Measurements from ENCODE around the gene RNF41. TPM values are rescaled to one million over a fixed set of nuclear protein-coding genes. Genes with fewer than 3 reads are reported as not detected.

RNF41 gene
- total and polyA plus RNA-seq, 2 of the 13 experiments (the other 11 are each of a cell fraction or from before 2014, with no cell fraction given), result 27.1 to 39.4 TPM

DNA sequence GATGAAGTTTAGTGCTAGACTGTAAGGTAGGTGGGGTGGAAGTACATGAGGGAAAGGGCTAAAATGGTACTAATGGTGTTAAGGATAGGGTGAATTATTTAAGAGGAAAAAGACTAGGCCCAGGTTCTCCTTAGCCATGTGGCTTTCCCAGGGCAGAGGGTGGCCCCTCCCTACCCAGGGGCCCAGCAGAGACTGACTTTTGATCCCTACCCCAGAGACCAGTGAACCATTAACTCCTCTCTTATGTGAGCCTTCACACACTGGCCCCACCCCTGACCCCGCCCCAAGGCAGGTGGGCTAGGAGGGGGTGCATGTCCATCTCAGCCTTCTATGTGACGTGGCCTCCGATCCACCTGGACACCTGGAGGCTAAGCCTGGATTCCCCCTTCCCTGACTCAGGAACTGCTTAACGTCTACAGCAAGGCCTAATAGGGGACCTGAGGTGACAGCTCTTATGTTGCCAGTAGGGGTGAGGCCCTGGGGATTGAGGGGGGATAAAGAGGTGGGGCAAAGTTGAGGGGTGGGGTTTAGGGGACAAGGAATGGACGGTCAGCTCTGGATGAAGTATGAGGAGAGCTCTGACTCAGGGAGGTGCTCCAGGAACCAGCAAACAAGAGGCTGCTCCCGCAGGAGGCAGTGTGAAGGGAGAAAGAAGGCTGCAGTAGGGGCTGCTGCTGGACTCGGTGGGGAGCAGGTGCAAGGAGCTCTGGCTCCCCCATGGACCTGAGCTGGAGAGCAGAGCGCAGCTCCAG, 8.9 kb upstream of the RNF41 start (continued):
- no peak for TF ChIP-seq ZMYM2 (CRISPR knock-in tag; IDR thresholded peaks at IDR 0.05)
- TF ChIP-seq ZNF878 (CRISPR knock-in tag; IDR thresholded peaks at IDR 0.05), result 0 out of 2 replicates have a peak, but pooled peaks have one; percentile 23
- TF ChIP-seq, protein P1, sequence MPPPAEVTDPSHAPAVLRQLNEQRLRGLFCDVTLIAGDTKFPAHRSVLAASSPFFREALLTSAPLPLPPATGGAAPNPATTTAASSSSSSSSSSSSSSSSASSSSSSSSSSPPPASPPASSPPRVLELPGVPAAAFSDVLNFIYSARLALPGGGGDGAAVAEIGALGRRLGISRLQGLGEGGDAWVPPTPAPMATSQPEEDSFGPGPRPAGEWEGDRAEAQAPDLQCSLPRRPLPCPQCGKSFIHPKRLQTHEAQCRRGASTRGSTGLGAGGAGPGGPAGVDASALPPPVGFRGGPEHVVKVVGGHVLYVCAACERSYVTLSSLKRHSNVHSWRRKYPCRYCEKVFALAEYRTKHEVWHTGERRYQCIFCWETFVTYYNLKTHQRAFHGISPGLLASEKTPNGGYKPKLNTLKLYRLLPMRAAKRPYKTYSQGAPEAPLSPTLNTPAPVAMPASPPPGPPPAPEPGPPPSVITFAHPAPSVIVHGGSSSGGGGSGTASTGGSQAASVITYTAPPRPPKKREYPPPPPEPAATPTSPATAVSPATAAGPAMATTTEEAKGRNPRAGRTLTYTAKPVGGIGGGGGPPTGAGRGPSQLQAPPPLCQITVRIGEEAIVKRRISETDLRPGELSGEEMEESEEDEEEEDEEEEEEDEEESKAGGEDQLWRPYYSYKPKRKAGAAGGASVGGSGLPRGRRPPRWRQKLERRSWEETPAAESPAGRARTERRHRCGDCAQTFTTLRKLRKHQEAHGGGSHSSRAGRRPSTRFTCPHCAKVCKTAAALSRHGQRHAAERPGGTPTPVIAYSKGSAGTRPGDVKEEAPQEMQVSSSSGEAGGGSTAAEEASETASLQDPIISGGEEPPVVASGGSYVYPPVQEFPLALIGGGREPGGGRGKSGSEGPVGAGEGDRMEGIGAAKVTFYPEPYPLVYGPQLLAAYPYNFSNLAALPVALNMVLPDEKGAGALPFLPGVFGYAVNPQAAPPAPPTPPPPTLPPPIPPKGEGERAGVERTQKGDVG (CRISPR knock-in tag; IDR thresholded peaks at IDR 0.05; ENCODE audit: borderline replicate concordance), result no peak
- no peak for TF ChIP-seq ZNF44 (CRISPR knock-in tag; IDR thresholded peaks at IDR 0.05)
- no peak for TF ChIP-seq ZFP36L2 (CRISPR knock-in tag; IDR thresholded peaks at IDR 0.05)
- no peak for TF ChIP-seq ZNF75D (CRISPR knock-in tag; IDR thresholded peaks at IDR 0.05; ENCODE audit: borderline replicate concordance)
- TF ChIP-seq HIVEP1 (CRISPR knock-in tag; IDR thresholded peaks at IDR 0.05), result 0 out of 2 replicates have a peak, but pooled peaks have one; percentile 11
- TF ChIP-seq, protein P2, sequence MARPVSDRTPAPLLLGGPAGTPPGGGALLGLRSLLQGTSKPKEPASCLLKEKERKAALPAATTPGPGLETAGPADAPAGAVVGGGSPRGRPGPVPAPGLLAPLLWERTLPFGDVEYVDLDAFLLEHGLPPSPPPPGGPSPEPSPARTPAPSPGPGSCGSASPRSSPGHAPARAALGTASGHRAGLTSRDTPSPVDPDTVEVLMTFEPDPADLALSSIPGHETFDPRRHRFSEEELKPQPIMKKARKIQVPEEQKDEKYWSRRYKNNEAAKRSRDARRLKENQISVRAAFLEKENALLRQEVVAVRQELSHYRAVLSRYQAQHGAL (CRISPR knock-in tag; IDR thresholded peaks at IDR 0.05; ENCODE audit: not compliant biosample characterization), result peak; percentile 39
- TF ChIP-seq MAFK (conservative IDR thresholded peaks at IDR 0.05 in 1 of 2, IDR thresholded peaks at IDR 0.05 in 1 of 2; ENCODE audit: low read length in 2 of 2), result no peak
- TF ChIP-seq, protein P3, sequence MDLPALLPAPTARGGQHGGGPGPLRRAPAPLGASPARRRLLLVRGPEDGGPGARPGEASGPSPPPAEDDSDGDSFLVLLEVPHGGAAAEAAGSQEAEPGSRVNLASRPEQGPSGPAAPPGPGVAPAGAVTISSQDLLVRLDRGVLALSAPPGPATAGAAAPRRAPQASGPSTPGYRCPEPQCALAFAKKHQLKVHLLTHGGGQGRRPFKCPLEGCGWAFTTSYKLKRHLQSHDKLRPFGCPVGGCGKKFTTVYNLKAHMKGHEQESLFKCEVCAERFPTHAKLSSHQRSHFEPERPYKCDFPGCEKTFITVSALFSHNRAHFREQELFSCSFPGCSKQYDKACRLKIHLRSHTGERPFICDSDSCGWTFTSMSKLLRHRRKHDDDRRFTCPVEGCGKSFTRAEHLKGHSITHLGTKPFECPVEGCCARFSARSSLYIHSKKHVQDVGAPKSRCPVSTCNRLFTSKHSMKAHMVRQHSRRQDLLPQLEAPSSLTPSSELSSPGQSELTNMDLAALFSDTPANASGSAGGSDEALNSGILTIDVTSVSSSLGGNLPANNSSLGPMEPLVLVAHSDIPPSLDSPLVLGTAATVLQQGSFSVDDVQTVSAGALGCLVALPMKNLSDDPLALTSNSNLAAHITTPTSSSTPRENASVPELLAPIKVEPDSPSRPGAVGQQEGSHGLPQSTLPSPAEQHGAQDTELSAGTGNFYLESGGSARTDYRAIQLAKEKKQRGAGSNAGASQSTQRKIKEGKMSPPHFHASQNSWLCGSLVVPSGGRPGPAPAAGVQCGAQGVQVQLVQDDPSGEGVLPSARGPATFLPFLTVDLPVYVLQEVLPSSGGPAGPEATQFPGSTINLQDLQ (CRISPR knock-in tag; IDR thresholded peaks at IDR 0.05), result no peak; the same call in 1 of the 2 replicates
- TF ChIP-seq MTA3 (CRISPR knock-in tag; IDR thresholded peaks at IDR 0.05), result no peak
- TF ChIP-seq ZFP62 (CRISPR knock-in tag; IDR thresholded peaks at IDR 0.05), result no peak
- TF ChIP-seq ZNF841 (CRISPR knock-in tag; IDR thresholded peaks at IDR 0.05; ENCODE audit: borderline replicate concordance), result no peak
- peak; percentile 15; the same call in 1 of the 2 replicates for TF ChIP-seq CHD4 (IDR thresholded peaks at IDR 0.05; ENCODE audit: borderline replicate concordance, low read length)
- peak; percentile 28; the same call in 1 of the 2 replicates for TF ChIP-seq GATA4 (IDR thresholded peaks at IDR 0.05; ENCODE audit: borderline replicate concordance, low read depth)
- TF ChIP-seq ZBTB7B (CRISPR knock-in tag; IDR thresholded peaks at IDR 0.05), result peak; percentile 62; the same call in 1 of the 2 replicates
- peak; percentile 50; the same call in 1 of the 2 replicates for TF ChIP-seq NCOA1 (CRISPR knock-in tag; IDR thresholded peaks at IDR 0.05)
- peak; percentile 50 for TF ChIP-seq THAP11 (CRISPR knock-in tag; IDR thresholded peaks at IDR 0.05)
- no peak for TF ChIP-seq CAMTA2 (CRISPR knock-in tag; IDR thresholded peaks at IDR 0.05; ENCODE audit: borderline replicate concordance)
- peak; percentile 76; the same call in 1 of the 2 replicates for TF ChIP-seq ZBTB3 (CRISPR knock-in tag; IDR thresholded peaks at IDR 0.05; ENCODE audit: borderline replicate concordance, low read depth)
- TF ChIP-seq ZNF564 (CRISPR knock-in tag; IDR thresholded peaks at IDR 0.05), result no peak
- TF ChIP-seq NCOA5 (CRISPR knock-in tag; IDR thresholded peaks at IDR 0.05), result no peak
- no peak for TF ChIP-seq STAG1 (CRISPR knock-in tag; IDR thresholded peaks at IDR 0.05)
- peak; percentile 66; the same call in 1 of the 2 replicates for TF ChIP-seq YEATS2 (CRISPR knock-in tag; IDR thresholded peaks at IDR 0.05; ENCODE audit: borderline replicate concordance)

Measured in HepG2 (cell line).